Globus pallidus (tissue), 1 donor: ENCODE data around the gene LTBP4.

ENCODE experiments used
- DNase-seq: peaks from one replicate; pipeline ENCODE4 v3.0.0-alpha.2; 2015; ENCODE audit warnings: low spot score

Gene LTBP4

GRCh38 chr19:40663695-40664692 lies 62.8 kb downstream of the LTBP4 start:
- no peak for DNase-seq

DNA sequence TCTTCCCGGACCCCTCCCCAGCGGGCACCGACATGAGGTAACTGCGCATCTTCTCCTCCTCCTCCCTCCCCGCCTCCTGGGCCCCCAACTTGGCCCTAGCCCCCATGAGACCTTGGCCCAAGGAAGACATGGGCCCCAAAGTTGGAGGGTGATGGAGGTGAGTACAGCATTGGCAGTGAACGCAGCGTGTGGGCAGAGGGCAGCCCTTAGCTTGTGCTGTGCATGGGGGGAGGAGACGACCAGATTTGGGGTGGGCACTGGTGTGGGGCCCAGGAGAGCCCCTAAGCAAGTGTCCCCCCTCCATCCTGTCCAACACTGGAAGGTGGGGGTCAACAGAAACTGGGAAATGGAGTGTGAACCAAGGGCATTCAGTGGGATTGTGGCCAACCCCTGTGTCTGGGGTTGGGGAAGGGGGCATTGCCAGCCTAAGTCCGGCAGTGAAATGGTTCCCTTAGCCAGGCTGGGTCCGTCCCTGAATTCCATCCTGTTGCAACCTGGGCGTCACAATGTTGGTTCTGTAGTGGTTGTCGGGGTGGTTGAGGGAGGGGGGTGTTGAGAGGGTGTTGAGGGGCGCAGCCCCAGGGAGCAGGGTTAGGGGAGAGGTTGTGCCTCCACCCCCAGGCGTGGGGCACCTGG lies 65.8 kb downstream of the LTBP4 start:
- no peak for DNase-seq

GRCh38 chr19:40667602-40668001 lies 66.4 kb downstream of the LTBP4 start:
- no peak for DNase-seq

DNA sequence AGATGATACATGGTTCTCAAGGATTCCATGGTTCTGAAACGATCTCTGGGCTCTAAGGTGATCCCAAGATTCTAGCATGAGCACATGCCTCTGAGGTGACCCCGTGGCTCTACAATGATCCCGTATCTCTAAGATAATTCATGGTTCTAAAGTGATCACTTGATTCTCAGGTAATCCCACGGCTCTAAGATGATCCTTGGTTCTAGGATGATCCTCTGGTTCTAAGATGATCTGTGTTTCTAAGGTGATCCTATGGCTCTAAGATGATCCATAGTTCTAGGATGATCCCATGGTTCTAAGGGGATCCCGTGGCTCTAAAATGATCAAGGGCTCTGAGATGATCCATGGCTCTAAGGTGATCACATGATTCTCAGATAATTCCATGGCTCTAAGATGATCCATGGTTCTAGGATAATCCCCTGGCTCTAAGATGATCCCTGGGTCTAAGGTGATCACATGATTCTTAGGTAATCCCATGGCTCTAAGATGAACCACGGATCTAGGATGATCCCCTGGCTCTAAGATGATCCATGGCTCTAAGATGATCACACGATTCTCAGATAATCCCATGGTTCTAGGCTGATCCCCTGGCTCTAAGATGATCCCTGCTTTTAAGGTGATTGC lies 67.9 kb downstream of the LTBP4 start:
- DNase-seq, result no peak

DNA sequence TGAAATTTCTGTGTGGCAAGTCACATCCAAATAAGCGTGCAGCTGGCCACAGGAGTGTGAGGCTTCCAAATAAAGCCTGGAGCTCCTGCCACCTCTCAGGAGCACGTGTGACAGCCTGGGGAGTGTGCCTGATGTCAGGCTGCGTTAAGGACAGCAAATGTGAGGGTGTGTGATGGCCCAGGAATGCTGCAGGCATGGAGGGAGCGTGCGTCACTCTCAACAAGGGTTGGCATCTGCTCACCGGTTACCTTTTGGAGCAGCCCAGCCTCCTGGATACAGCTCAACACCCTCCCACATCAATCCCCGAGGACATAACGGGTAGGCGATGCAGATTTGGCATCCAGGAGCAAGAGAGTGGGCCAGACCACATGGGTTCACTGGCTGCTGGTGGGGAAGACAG lies 70.2 kb downstream of the LTBP4 start:
- DNase-seq, result no peak

DNA sequence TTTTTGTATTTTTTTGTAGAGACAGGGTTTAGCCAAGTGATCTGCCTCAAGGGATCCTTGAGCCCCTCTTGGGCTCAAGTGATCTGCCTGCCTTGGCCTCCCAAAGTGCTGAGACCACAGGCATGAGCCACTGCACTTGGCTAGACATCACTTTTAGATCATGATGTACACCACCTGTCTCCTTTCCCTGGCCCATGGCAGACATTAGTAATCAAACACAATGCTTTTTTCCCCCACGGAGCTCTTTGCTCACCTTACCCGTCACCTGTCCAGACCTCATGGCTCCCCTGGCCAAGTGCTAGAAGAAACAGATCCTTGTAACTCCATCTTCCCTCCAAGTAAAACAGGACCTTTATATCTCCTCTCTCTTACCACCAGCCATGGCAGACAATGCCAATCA lies 70.9 kb downstream of the LTBP4 start:
- DNase-seq, result no peak

- DNase-seq, result no peak
These were observed 71.6 kb downstream of the LTBP4 start for GRCh38 chr19:40672573-40673299.

GRCh38 chr19:40673397-40673796 lies 72.2 kb downstream of the LTBP4 start:
- DNase-seq, result no peak

- no peak for DNase-seq
These were observed 73.1 kb downstream of the LTBP4 start for GRCh38 chr19:40674291-40674690.

GRCh38 chr19:40677156-40677555 lies 76.0 kb downstream of the LTBP4 start:
- no peak for DNase-seq
